ENCODE results near the gene AATF.

AATF gene

DNA sequence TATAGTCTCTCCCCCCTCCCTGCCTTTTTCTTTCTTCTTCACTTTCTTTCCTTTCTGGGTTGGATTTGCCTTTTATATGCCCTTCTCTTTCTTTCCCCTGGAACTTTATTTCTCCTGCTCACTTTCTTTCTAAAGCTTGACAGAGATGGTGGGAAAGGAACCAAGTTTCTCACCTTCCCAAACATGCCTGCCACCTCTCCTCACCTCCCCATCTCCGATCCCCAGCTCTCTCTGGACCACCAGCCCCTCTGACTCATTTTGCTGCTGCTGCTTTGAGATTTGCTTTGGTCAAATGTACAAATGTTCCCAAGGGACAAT lies 18.2 kb upstream of the AATF start:
- DNase-seq (ENCODE audit: low spot score), result no peak

DNA sequence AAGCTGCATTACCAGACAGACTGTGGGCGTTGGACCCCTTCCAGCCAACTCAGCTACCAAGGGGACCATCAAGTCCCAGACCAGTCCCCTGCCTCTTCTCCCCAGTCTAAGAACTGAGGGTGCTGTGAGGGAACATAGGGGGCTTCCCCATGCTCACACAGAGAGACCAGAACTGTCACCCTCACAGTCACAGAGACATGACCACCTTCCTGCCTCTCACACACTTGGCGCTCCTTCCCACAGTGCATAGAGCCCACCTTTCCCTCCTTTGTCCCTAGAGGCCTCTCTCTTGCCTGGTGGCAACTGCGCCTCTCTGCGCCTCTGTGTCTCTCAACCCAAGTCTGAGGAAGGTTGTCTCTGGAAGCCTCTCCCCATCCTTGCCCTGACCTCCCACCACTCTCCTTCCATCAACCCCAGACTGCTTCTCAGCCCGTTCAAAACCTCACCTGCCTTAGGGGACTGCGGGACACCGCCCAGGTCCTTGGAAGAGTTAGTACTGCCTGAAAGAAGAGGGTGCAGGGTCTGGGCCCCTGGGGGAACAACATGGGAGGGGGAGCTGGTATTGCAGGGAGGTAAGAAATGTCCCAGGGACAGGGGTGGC lies 17.6 kb upstream of the AATF start:
- no peak for DNase-seq (ENCODE audit: low spot score)

DNA sequence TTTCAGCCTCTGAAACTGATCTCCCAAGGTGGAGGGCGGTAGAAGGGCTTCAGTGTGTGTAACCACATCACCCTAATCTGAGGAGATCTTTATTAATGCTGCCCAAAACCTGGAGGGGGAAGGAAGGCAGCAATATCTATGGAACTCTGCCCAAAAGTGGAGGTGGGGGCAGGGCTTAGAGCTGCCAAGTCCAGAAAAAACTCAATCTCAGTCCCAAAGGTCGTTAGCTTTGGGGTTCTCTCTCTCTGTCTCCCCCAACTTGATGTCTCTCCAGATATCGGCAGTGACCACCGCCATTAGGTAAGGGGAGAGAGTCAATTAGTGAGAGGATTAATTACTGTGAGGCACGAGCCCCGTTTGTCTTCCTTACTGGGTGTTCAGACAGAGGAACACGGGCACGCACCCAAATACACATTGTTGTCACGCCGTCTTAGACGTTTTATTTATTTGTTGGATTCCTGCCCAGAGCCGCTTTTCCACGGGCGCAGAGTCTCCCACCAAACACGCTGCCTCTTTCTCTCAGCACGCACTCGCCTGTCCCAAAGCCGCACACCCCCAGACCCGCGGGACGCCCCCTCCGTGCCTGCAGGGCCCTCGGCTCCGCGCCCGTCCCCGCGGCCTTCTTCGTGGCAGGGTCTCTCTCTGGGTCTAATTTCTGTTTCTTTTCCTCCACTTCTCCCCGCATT lies 16.9 kb upstream of the AATF start:
- no peak for DNase-seq (ENCODE audit: low spot score)

DNA sequence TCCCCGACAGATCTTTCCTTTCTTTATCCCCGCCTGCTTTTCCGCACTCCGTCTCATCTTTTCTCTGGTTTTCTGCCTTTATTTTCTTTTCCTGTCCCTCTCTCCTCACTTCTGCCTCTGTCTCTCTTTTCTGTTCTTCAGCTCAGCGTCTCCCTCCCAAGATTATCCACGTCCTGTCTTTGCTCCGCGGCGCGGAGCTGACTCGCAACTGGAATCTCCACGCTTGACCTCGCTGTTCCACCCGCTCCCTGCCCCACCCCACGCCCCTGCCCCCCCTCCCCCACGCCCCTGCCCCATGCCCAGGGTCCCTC lies 16.4 kb upstream of the AATF start:
- DNase-seq (ENCODE audit: low spot score), result no peak

- no peak for DNase-seq (ENCODE audit: low spot score)
Measured at GRCh38 chr17:36932694-36933511, 15.9 kb upstream of the AATF start.

DNA sequence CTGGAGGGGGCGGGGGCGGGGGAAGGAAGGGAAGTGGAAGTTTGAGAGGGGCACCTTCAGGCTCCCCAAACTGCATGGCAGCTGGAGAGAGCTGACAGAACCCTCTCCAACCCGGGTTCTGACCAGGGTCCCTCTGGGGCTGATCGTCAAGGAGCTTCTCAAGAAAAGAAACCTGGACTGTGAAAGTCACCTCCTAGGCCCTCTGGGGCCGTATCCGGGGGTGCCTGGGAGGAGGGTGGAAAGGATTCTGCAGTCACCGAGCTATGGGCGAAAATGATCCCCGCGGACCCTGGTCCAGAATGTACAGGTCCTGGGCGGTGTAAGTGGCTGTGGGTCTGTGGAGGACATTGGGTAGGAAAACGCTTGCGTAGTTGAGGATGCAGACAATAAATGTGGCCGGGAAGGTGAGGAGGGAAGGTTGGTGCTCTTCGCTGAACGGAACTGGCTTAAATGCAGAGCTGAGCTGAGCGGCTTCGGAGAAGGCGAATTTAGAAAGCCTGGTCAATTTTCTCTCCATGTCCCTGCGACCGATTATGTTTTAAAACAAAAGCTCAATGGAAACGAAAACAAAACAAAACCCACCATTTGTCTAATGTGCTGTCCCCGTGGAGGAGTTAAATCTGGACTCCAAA lies 15.1 kb upstream of the AATF start:
- no peak for DNase-seq (ENCODE audit: low spot score)

GRCh38 chr17:36934144-36934691 lies 14.5 kb upstream of the AATF start:
- DNase-seq (ENCODE audit: low spot score), result no peak

DNA sequence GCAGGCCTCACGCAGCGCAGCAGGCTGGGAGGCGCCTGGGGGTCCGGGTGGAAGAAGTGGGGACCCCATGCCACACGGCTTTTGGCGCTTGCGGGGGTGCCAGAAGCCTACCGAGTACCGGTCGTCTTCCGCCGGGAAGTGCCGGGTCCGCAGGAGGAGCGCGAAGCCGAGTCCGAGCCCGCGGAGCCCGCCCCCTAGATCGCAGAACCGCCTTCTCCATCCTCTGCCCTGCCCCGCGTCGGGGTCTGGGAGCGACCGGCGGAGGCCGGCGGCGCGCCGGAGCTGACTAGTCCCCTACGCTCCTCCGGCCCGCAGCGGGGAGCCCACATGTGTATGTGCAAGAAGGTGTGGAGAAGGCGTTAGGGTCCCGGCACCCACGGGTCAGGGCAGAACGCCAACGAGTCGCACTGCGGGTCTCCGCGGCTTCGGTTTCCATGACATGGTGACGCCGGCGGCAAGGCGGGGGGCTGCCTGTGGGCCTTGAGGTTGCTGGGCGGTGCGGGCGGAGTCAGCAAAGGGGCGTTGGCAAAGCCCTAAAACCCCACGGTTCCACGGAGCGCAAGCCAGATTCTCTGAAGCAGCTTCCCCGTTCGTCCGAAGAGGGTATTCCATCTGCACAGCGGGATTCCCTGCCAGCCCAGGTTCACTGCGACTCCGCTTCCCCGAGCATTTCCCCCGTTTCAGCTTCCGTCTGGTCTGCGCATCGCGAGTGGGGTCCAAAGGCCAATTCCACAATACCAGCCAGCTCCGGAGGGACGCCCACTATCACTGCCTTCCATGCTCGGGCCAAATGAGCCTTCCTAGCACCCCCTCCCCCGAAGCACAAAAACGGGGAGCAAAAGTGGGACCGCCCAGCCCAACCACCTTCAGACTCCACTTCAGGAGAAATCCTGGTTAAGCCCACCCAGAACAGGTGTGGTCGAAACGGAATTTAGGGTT lies 13.8 kb upstream of the AATF start:
- DNase-seq (ENCODE audit: low spot score), result peak; percentile 69

GRCh38 chr17:36935671-36936454 lies 12.9 kb upstream of the AATF start:
- peak; percentile 65 for DNase-seq (ENCODE audit: low spot score)

DNA sequence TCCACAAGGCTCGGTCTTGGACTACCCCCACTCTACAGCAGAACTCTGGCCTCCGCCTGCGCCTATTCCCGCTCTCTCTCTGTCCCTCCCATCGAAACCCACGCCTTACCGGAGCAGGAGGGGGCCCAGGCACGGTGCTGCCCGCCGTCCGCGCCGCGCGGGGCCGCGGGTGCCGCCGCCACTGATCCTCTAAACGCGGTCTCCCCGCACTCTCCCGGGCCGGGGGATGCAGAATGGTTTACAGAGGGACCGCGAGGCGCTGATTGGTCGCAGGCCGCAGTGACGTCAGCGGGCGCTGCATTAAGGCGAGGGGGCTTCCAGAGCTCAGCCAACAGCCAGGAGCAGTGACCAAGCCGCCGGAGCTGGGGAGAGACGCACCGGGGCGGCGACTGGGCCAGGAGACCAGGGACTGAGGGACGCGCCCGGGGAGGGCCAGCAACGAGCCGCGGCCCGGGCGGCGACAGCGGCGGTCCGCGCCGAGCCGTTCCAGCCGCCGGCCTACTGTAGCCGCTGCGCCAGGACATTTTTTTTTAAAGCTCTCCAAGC lies 12.2 kb upstream of the AATF start:
- DNase-seq (ENCODE audit: low spot score), result peak; percentile 84

DNA sequence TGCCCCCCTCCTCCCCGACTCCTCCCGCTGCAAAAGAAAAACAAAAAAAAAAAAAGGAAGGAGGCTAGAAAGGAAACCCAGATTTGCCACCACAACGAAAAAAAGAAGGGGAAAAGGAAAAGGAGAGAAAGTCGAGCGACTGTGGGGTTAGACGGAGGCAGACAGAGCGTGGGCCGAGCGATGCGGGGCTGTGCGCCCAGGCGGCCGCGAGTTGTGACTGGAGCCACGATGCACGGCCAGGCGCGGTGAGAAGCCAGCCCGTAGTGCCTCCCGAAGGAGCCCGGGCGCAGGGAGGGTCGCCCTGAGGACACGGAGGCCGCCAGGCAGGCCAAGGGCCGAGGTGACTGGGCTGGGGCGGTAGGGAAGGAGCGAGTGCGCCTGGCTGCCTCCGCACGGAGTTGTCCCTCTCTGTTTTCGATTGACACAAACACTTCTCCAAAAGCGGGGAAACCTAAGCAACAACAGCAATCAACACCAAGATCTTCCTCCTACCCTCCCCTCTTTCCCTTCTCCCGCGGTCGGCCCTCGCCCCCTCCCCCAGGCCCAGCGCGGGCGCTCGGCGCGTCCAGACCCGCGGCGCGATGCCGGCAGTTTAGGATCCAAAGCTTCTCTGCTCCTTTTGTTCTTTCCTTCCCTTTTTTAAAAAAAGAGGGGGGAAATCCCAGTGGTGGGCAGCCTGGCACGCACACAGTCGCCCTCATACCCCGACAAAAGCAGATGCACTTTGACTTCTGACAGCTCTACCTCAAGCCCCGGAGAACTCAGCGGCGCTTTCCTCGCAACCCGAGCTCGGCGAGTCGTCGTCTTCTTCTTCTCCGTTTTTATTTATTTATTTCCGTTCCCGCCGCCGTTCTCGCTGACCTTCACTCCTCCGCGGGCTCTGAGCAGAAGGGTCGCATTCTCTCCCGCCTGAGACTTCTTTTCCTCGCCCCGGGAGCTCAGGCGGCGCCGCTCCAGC lies 11.5 kb upstream of the AATF start, which contains the start of gene LHX1:
Gene LHX1, plus strand, starts transcription at position 475 of the 958 bp plus-strand sequence. CDS start 723 bp downstream, outside the sequence.
- DNase-seq (ENCODE audit: low spot score), result peak; percentile 51

GRCh38 chr17:36937959-36938565 lies 10.7 kb upstream of the AATF start:
- DNase-seq (ENCODE audit: low spot score), result no peak

- DNase-seq (ENCODE audit: low spot score), result no peak
Measured at GRCh38 chr17:36938566-36939051, 10.1 kb upstream of the AATF start.

- no peak for DNase-seq (ENCODE audit: low spot score)
Measured at GRCh38 chr17:36939052-36939801, 9.5 kb upstream of the AATF start.

GRCh38 chr17:36939802-36940312 lies 8.9 kb upstream of the AATF start:
- DNase-seq (ENCODE audit: low spot score), result no peak

DNA sequence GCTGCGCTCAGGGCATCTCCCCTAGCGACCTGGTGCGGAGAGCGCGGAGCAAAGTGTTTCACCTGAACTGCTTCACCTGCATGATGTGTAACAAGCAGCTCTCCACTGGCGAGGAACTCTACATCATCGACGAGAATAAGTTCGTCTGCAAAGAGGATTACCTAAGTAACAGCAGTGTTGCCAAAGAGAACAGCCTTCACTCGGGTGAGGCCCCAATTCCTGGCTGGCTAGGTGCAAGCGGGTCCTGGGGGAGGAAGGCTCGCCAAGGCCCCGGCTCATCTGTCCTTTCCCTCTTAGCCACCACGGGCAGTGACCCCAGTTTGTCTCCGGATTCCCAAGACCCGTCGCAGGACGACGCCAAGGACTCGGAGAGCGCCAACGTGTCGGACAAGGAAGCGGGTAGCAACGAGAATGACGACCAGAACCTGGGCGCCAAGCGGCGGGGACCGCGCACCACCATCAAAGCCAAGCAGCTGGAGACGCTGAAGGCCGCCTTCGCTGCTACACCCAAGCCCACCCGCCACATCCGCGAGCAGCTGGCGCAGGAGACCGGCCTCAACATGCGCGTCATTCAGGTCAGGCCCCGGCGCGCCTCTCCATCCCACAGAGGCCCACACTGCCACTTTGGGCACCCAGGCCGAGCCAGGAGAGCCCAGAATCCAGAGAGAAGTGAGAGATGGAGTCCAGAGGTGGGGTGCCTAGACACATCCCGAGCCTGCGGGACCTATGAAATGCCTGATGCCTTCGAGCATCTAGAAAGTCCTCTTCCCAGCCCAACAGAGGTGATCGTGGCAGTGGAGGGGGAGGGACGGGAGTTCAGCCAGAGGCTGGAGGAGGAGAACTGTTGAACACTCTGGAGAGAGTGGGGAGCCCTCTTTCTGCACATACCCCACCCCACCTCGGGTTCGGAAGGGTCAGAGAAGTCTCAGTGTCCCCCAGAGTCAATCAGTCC lies 8.2 kb upstream of the AATF start:
- DNase-seq (ENCODE audit: low spot score), result no peak

Data from HuH-7 (cell line).